Measurements from ENCODE around the gene ZNF608.
A peak's percentile ranks its signal among the peaks of the same experiment; 100 is the strongest.

Gene ZNF608

GRCh38 chr5:124783794-124784193 lies 37.4 kb upstream of the ZNF608 start:
- peak; percentile 25 for DNase-seq (ENCODE audit: extremely low read depth, low read depth)
- TF ChIP-seq CTCF (IDR thresholded peaks at IDR 0.05; ENCODE audit: low read depth, low read length), result no peak

- no peak for TF ChIP-seq CTCF (IDR thresholded peaks at IDR 0.05; ENCODE audit: low read depth, low read length)
- no peak for DNase-seq (ENCODE audit: extremely low read depth, low read depth)
These were observed 36.8 kb upstream of the ZNF608 start for GRCh38 chr5:124783285-124783684.

GRCh38 chr5:124782262-124782661 lies 35.8 kb upstream of the ZNF608 start:
- DNase-seq (ENCODE audit: extremely low read depth, low read depth), result no peak
- TF ChIP-seq CTCF (IDR thresholded peaks at IDR 0.05; ENCODE audit: low read depth, low read length), result no peak

GRCh38 chr5:124780011-124780410 lies 33.6 kb upstream of the ZNF608 start:
- no peak for TF ChIP-seq CTCF (IDR thresholded peaks at IDR 0.05; ENCODE audit: low read depth, low read length)
- DNase-seq (ENCODE audit: extremely low read depth, low read depth), result no peak

- TF ChIP-seq CTCF (IDR thresholded peaks at IDR 0.05; ENCODE audit: low read depth, low read length), result no peak
- DNase-seq (ENCODE audit: extremely low read depth, low read depth), result peak; percentile 18
These were observed 27.2 kb upstream of the ZNF608 start for GRCh38 chr5:124773315-124774311.

- no peak for TF ChIP-seq CTCF (IDR thresholded peaks at IDR 0.05; ENCODE audit: low read depth, low read length)
These were observed 26.2 kb upstream of the ZNF608 start for GRCh38 chr5:124772457-124773200.

GRCh38 chr5:124771761-124772160 lies 25.3 kb upstream of the ZNF608 start:
- DNase-seq (ENCODE audit: extremely low read depth, low read depth), result no peak
- TF ChIP-seq CTCF (IDR thresholded peaks at IDR 0.05; ENCODE audit: low read depth, low read length), result no peak

More at GRCh38 chr5:124772457-124773200, 26.2 kb upstream of the ZNF608 start:
- DNase-seq (ENCODE audit: extremely low read depth, low read depth), result no peak
